UCSD-AML1 (cell line): ENCODE results near the gene GP1BB.

Source experiments
- DNase-seq: peaks from one replicate; lab custom pipeline; 2025; ENCODE audit not compliant: unreplicated experiment; lab: John Stamatoyannopoulos, UW

The GP1BB gene

DNA sequence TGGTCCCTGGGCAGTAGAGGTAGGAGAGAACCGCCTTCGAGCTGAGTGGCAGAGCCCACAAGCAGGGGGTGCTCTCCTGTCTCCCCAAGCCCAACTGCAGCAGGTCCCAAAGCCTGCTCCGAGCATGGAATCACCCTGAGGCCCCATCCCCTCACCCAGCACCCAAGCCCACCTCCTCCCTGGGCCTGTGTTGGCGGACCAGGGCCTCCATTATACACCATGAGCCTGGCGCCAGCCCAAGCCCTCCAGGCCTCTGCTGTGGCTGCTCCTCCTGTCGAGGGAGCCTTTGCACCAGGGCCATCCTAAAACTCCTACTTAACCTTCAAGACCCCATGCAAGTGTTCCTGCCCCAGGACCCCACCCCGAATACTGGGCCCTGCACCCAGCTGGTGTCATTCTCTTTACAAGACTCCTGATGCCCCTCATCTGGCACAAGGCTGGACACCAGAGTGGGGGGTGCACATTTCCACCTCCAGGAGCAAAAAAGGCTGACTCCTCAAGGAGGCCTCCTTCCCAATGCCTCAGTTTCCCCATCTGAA is 16.6 kb downstream of the GP1BB start:
- no peak for DNase-seq

DNA sequence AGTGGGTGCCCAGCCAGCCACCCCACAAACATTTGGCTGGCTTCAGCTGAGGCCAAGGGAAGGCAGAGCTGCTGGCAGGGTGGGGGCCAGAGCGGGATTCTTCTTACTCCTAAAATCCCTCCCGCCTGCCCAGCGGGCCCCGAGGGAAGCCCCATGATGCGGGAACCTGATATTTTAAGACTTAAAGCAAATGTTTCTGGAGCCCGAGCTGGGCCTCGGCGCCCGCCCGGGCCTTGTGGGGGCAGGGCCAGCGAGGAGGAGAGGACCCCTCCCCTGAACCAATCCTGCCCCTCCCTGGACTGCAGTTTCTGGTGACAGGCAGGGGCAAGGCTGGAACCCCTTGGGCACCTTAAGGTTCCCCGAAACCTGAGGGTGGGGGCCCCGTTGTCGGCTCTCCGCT is 17.2 kb downstream of the GP1BB start:
- no peak for DNase-seq

DNA sequence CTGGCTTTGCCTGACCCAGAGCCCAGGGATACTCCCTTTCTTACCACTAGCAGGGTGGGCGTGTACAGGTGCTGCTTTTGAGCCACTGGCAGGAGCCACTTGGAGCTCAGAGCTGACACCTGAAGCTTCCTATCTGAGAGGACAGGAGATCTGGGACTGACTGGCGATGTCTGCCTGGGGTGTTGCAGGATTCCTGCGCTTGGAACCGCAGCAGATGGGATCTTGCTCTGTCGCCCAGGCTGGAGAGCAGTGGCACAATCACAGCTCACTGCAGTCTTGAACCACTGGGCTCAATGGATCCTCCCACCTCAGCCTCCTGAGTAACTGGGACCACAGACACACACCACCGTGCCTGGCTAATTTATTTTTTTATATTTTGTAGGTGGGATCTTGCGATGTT is 17.7 kb downstream of the GP1BB start:
- DNase-seq: no peak

DNA sequence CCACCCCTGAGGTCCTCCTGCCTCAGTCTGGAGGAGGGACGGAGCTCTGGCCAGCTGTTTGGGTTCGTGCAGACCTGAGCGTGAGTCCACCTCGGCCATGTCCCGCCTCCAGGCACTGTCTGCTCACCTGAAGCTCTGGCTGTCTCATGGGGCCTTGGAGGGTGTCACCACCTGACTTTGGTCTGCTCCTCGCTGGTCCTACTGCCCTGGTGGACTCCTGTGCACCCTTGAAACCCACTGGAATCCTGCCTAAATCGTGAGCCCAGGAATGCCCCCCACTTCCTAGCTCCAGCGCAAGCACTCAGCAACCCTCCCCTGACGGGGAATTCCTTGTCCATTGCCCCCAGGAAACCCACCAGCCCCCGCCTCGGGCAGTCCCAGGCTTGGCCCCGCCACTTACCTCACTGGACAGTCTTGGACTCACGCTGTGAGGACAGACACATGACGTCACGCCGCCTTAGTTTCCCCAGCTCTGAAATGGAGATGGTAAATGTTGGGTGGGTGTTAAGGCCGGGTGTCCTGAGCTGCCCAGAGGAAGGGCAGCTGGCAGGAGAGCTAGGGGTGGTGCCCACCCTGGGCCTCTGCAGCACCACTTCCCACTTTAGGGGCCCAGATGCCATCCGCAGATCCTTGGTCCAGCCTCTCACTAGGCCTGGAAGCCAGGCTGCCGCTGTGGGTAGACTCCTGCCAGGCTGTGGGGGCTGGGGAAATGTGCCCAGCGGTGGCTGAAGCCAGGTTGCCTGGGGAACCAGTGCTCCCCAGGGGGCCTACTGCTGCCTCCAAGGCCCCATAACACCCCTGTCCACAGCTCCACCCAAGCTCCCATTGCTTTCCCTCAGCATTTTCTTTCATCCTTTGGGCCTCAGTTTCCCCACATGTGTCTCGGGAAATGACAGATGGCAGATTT is 19.1 kb downstream of the GP1BB start:
- no peak for DNase-seq

DNA sequence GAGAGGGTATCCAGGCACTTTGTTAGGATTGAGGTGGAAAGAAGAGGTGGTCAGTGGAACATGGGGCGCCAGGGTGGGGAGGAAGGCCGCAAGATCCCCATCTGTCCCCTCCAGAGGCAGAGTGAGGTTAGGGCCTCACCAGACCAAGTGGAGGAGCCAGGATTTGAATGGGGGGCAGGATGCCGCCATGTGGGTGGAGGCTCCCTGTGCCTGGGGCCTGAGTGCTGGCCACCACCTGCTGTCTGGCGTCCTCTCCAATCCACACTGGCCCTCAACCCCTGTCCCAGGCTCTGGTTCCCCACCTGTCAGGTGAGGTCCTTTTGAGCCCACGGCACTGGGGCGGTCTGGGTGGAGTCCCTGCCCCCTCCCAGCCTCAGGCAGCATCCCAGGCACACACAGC is 19.7 kb downstream of the GP1BB start:
- no peak for DNase-seq

DNA sequence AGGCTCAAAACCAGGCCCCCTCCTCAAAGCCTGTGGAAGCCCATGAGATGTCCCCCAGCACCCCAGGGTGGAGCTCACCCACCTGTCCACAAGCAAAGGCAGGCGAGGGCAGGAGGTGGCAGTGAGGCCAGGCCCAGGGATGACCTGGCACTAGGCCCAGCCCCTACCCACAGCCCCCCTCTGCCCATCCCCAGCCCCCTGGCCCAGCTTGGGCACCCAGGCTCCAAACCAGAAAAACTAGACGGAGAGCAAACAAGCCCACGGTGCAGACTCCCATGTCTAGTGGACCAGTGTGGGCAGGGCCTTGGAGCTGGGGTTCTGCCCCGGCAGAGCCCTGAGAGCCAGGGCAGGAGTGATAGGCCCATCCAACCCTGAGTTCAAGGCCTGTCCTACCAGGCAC is 20.3 kb downstream of the GP1BB start:
- no peak for DNase-seq

DNA sequence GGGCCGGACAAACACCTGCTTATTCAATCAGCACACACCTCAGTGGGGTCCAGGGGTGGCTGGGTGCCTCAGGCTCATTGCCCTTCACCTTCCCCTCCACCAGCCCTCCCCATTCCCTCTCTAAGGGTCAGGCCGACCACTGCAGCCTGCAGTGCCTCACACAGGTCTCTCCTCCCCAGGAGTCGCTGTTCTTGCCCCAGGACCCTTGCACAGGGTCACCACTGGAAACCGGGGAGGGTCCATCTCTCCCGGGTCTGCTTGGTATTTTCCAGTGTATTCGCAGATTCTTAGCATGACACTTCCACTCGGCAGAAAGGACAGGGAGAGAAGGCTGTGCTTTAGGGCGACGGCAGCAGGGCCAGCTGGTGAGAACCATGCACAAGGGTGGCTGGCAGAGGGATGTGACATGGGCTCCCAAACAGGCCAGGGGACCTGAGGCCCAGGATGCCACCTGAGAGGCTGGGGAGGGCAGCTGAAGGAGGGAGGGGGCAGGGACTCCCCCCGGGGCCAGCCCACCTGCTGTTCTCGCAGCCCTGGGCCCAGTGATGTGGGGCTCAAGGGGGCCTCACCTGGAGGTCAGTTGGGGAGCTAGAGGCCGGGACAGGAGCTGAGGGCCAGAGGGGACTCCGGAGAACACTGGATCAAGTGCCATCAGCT is 21.1 kb downstream of the GP1BB start:
- DNase-seq: no peak

DNA sequence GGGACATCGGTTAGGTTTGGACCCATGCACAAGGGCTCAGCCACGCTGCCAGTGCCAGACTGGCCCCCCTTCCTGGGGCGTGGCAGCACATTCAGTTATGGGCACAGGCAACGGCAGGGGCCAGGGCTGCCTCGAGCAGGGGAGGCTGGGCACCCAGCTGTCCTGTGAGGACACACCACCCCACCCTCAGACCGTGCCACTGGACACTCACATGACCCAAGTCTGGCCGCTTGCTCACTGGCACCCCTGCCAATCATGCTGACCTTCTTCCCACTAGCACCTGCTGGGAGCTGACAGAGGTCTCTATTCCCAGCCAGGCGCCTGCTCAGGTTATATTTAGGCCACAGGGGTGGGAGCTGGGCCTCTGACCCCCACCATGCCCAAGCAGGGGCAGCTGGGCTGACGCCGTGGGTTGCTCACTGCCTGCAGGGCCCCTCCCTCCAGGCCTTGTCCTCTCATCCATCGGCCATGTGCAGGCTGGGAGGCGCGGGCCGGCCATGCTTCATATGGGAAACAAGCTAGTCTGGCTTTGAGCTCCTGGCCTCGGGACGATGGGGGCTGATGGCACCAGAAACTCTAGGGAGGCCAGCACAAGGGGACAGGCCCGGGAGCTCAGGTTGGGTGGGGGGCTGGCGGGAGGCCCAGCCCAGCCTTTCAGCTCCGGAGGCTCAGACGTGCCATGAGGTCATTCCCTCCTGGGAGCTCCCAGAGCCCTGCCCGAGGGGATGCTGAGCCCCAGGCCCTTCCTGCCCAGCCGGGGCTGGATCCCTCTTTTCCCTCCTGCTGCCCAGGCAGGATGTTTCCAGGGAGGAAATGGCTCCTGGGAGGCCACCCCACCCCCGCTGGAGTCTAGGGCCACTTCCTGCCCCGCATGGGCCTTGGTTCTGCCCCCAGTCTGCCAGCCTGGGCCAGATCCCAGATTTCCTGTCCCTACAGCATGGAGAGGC is 22.1 kb downstream of the GP1BB start:
- DNase-seq: no peak

DNA sequence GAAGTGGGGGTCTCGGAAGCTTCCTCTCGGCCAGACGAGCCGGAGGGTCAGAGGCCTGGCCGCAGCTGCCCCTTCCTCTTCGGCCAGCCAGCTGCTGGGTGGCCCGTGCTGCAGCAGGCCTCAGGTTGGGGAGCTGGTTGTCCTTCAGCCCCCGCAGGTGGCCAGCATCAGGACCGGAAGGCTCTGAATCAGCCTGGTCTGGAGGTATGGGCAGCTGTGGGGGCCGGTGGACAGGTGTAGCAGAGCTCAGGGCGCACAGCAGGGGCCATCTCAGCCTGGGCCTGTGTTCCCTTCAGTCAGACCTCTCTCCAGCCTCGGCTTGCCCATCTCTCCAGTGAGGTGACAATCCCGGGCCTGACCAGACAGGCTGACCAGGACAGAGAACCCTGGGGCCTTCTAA is 23.4 kb downstream of the GP1BB start:
- DNase-seq: no peak

DNA sequence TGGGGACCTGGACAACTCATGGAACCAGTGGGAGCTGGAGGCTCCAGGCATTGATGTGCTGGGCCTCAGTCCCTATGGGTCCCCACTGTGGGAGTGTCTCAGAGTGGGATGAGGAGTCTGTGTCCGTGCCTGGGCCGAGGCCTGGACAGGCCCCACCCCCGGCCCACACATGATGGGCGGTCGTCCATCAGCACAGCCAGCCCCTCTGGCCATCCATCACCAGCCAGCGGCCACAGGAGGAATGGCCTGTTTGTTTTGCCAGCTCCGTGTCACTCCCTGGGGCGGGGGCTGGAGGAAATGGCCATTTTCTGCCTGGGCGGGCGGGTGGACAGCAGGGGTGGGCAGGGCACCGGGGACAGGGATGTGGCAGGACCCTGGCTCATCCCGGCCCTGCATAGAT is 24.2 kb downstream of the GP1BB start:
- no peak for DNase-seq

DNA sequence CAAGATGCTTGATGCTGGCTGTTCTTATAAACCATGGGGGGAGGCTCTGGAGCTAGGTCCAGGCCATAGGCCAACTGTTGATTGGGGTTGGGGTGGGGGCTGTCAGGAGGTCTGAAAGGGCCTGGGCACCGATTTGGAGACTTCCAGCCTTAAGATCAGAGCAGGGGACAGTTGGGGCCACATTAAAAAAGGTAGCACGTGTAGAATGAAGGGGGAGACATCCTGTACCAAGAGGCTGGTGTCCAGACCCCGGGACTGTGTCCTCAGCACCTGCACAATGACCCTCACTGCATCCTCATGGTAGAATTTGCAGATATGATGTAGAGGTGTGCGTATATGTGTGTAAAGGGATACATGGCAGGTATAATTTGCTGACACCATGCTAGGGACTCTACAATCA is 24.8 kb downstream of the GP1BB start:
- DNase-seq: no peak

DNA sequence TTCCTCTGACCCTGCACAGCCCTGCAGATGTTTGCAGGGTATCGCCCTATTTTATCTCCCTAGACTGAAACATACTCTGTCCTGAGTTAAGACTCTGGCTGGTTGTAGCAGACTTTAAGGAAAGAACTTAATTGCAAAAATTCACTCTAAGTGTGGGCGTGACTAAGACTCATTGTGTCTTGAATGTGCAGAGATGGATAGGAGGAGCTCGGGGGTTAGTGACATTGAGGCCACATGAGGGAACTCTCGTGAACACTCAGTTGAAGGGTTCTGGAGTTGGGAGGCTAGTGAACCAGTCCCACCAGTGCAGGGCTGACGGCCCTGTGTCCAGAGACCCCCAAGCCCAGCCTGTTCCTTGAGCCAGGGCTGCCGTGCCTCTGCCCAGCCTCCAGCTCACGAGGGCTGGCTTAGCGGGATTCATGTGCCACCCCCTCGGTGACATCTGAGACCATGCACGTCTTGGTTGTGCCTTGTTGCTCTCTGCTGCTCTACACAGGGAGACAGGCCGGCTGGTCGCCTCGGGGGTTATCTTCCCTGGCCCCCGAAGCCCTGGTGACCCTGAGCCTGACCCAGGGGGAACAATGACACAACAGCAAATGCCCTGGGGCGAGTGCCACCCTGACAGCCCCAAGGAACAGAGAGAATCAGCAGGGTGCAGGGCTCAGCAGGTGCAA is 25.8 kb downstream of the GP1BB start:
- DNase-seq: no peak

DNA sequence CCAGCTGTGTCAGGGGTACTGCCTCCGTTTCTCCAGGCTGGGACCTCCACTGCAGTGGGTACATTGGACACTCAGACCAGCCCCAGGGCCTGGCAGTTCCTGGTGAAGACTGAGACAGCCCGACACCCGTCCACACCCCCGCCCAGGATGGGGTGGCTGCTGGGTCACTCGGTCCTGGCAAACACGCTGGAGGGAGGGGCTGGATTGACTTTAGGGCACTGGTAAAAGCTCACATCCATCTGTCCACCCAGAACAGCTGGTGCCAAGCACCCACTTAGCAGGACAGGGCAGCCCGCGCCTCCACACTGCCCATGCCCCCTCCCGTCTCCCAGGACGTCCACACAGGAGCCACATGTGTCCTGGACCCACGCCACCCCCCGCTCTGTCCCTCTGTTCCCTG is 26.5 kb downstream of the GP1BB start:
- DNase-seq: no peak

DNA sequence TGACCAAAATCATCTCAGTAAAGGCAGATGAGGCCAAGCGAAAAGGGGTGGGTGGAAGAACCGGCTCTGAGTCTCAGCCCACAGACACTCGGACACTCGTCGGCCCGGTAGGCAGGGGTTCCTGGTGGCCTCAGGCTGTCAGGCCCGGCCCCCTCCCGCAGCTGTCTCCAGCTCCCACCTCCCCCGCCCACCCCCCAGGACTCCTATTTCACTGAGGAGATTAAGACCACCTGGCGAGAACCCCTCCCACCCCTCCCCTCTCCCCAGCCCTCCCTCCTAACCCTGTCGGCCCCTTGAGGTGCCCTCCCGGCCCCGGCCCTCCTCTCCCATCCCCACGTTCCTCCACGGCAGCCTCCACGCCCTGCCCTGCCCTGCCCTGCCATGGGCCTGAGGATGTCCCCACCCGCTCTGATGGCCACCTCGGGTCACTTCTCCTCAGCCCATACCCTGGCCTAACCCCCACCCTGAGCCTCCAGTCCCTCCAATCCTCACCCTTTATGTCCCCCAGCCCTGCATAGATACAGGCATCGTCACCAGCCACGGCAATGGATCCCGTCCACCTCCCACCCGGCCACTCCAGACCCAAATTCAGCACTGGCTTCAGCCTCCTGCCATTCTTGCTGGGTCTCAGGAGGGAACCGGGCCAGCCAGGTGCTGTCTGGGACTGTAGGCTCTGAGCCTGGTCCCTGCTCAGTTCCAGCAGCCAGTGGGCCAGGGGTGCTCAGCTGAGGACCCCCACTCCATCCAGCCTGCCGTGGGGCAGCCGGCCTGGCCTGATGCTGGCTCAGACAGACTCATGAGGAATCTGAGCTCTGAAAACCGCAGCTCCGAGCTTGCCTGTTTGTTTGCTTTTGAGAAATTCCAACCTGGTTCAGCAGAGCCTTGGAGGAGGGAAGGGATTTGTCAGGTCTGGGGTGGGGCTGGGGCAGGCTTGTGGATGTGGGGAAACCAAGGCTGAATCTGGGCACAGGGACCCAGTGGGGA is 27.5 kb downstream of the GP1BB start:
- no peak for DNase-seq

DNA sequence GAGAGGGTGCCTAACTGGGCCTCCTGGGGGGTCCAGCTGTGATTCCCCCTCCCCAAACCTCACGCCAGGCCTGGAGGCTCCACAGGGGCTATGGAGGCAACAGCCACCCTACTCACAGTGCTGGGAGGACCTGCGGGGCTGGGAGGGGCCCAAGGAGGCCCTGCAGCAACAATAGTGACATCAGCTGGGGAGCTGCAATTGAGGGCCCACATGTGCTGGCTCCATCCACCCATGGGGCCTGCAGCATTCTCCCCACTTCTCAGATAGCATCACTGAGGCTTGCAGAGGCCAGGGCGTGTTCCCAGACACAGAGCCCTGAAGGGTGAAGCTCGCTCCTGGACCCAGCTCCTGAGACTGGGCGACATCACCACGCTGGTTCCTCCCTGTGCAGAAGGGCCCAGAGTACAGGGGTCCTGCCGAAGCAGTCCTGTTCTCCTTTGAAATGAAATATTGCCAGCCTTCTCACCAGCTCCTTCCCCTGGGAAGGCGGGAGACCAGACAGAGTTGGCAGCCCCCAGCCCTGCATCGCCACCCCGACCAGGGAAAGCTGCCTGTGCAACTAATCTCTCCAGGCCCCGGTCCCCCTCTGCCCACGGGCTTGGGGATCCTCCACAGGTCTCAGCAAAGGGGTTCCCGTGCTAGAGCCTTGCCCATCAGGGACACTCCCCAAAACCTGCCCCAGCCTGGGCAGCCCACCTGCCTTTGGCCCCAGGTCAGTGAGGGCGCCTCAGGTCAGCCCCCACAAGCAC is 28.3 kb downstream of the GP1BB start:
- no peak for DNase-seq

DNA sequence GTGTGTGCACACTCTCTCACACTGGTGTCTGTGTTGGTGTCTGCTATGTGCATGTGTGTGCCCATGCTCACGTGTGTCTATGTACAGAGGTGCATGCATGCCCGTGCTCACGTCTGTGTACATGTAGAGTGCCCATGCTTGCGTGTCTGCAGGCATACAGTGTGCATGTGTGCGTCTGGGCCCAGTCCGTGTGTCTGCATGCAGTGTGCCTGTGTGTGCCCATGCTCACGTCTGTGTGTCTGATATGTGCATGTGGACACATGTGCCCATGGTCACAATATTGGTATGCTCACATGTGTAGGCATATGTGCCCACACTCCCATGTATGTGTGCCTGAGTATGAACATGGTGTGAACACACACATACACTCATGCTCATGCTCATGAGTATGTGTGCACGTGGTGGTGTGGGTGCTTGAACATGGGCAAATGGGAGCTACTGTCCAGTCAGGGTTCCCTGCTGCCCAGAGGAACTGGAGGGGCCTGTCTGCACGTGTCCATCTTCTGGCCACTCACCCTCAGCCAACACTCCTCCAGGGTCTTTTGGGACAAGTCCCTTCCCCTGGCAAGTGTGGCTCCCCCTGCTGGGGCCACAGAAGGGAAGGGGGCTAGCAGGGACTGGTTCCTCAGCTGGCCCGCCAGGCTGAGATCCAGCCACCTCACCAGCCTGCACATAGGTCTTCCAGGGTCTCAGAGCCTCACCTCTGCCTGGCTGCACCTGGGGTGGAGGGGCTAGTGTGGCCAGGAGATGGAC is 29.9 kb downstream of the GP1BB start:
- DNase-seq: no peak

DNA sequence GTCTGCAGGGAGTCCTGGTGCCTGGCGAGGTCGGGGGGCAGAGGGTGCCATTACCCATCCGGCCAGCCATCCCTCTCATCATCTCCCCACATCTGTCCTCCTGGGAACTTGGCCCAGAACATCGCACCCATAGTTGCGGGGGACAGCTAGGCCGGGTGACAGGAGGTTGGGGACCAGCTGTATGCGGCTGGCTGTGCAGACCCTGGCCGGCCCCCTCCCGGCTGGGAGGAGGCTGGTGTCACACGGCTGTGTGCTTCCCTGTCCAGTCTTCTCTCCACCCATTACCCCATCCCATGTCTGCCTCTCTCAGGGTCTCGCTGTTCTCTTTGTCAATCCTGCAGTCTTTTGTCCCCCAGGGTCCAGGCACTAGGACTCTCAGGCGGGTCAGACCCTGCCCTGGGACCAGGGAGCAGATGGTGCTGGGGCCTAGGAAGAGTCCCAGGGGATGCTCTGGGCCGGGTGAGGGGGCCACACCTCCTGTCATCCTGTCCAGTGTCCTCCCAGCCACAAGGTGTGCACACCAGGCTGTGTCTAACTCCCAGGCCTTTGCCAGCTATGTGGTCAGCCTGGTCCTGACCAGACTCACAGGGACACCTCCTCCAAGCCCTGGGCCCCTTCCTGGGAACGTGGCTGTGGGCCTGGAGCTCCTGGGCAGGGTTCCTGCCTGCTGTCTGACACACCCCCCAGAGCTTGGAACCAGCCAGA is 30.8 kb downstream of the GP1BB start:
- DNase-seq: no peak
